Keratinocyte (primary cell): Measurements from ENCODE around the gene APH1B.

Experiments used
- CTCF ChIP-seq, 3 experiments: IDR thresholded peaks in 1 of 3; conservative IDR thresholded peaks in 1 of 3; optimal IDR thresholded peaks in 1 of 3; 2 replicates in 2 of 3; 3 replicates in 1 of 3; pipeline versions ENCODE3 to v1.5.1; 2011; ENCODE audit warnings: low read length in 3 of 3, mild to moderate bottlenecking in 3 of 3, moderate library complexity in 2 of 3, control low read depth in 1 of 3, inconsistent platforms in 1 of 3; ENCODE audit not compliant: insufficient read depth in 2 of 3; ENCODE audit errors: extremely low read depth in 1 of 3
- EZH2 ChIP-seq: IDR thresholded peaks from one replicate; pipeline ENCODE4 v1.6.1; 2012; ENCODE audit warnings: inconsistent platforms, mild to moderate bottlenecking, low read length, moderate library complexity

- TF ChIP-seq CTCF (optimal IDR thresholded peaks at IDR 0.05 in 1 of 3, IDR thresholded peaks at IDR 0.05 in 1 of 3, conservative IDR thresholded peaks at IDR 0.05 in 1 of 3; ENCODE audit: extremely low read depth in 1 of 3, insufficient read depth in 2 of 3, low read length in 3 of 3) = no peak
- TF ChIP-seq EZH2 = no peak
Measured at GRCh38 chr15:63301088-63301487, 23.7 kb downstream of the APH1B start.
